GM19193 (cell line): ENCODE results near the gene GALNT12.

Source experiments
- POLR2A ChIP-seq: IDR thresholded peaks from 4 replicates; pipeline ENCODE4 v1.6.1; 2011; ENCODE audit not compliant: insufficient read depth, insufficient read length; ENCODE audit errors: extremely low read depth

GALNT12 gene

DNA sequence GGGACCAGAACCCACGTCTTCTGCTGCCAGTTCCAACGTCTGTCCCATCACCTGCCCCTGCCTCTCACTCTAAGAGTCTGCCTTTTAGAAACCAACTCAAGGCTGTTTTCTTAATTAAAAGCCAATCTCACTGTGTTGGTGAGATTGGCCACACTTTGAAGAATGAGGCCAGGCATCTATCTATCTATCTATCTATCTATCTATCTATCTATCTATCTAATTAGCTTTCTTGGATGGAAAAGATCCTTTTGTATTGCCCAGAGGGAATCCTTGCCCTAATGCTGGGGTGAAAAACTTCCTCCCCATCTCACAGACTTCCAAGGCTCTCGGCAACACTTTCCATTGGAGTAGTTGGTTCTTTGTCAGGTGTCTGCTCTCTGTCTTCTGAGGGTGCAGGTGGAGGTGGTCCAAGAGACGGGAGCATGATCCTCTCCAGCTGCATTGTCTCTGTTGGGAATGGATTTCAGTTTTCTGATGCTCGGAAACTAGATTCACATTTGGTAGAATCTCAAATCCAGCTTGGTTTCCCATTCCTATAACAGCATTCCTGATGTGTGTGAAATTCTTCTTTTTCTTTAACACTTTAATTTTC, 57.9 kb downstream of the GALNT12 start:
- no peak for TF ChIP-seq POLR2A

DNA sequence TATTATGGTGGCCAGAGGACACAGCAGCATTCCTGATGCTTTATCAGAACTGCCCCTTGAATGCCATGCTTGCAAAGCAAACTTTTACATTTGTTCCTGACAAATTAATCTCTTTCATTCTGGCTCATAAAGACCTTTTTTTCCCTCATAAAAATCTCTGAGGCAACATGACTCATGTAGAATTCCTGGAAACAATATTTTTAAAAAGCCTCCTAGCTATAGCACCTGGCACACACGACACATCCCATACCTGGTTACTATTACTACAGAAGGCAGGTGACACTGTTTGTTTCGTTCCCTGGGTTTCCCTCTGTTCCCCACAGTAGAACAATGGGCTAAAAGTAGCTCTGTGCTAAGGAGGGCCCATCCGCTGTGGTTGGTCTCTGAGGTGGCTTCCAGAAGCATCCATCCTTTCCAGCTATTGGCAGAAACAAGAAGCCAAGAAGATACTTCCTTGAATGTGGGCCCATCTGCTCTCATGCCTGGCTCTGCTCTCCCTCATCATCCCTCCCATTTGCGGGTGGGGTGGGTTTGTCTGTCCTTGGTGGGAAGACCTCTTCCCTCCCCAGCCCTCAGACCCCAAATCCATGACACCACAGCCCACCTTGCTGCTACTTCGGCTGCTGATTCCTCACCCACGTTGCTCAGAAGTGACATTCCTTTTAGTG, 59.1 kb downstream of the GALNT12 start:
- TF ChIP-seq POLR2A: no peak

DNA sequence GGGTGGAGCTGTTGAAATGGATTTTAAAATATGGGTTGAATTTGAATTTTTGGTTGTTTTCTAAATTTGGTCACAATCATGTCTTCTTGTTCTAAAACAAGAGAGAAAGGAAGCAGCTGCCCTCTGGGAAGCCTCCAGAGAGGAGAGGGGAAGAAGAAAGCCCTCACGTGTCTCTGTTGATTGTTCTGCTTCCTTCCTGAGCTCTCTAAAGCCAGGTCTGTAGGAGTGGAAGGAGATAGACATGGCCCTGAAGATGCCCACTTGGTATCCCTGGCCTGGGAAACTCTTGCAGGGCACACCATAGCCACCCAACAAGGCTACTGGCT, 59.6 kb downstream of the GALNT12 start:
- TF ChIP-seq POLR2A: no peak

DNA sequence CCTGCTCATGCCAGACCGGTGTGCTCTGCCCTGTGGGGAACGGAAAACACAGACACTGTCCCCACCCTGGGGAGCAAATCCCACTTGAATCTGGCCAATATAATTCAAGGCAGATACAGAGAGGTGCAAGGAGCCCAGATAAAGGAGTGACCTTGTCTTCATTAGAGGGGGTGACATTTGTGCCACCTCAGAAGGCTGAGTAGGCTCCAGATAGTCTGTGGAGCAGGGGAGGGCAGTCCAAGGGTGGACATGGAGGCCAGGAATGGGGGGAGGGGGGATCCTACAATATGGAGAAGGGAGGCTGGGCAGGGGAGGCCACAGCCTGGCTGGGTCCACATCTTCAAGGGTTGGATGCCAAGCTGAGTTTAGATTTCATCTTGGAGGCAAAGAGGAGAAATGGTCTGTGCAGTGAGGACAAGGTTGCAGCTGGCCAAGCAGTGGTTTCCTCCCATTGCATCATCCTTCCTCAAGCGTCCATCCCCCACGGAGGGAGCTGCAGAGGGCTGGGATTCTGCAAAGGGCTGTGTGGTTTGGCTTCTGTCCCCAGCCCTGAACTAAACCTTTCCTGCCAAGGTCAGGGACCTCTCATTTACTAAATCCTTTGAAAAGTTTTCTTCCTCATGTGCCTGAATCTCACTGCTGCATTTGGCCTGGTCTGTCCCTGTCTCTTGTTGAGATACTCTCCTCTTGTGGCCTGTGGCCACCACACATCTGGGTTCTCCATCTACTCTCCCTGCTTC, 60.1 kb downstream of the GALNT12 start:
- TF ChIP-seq POLR2A: no peak

DNA sequence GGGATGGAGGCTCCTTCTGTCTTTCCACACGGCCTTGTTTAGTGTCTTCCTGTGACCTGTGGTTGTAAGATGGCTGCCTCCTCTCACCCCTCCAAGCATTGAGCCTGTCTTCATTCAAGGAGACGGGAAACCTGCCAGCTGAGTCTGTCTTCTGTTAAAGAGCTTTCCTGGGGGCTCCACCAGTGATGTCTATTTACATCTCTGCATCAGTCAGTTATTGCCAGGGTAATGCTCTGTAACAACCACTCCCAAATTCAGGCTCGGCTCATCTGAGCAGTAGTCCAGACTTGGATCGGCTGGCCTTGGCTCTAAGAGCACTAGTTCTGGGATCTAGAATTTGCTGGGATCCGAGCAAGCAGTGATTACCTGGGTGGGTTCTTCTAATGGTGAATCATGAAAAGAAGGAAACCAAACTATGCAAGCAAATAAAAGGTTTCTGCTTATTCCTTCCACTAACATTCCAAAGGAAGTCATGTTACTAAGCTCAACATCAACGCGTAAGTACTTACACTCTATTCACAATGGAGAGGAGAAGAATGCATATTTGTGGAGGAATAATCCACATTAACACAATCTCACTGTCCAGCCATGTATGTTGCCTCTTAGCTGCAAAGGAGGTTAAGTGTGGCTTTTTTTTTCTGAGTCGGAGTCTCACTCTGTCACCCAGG, 61.7 kb downstream of the GALNT12 start:
- TF ChIP-seq POLR2A: no peak

DNA sequence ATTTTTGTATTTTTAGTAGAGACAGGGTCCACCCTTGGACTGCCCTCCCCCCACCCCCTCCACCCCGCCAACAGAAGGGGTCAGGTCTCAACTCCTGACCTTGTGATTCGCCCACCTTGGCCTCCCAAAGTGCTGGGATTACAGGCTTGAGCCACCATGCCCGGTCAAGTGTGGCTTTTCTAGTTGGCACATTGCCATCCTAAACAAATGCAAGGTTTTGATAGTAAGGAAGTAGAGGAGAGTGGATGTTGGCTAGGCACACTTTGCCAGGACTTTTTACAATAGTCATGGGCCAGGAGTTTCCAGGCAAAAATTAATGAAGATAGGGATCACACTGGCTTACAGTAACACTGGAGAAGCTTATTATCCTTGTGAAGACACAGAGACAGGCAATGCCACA, 62.4 kb downstream of the GALNT12 start:
- TF ChIP-seq POLR2A: no peak

DNA sequence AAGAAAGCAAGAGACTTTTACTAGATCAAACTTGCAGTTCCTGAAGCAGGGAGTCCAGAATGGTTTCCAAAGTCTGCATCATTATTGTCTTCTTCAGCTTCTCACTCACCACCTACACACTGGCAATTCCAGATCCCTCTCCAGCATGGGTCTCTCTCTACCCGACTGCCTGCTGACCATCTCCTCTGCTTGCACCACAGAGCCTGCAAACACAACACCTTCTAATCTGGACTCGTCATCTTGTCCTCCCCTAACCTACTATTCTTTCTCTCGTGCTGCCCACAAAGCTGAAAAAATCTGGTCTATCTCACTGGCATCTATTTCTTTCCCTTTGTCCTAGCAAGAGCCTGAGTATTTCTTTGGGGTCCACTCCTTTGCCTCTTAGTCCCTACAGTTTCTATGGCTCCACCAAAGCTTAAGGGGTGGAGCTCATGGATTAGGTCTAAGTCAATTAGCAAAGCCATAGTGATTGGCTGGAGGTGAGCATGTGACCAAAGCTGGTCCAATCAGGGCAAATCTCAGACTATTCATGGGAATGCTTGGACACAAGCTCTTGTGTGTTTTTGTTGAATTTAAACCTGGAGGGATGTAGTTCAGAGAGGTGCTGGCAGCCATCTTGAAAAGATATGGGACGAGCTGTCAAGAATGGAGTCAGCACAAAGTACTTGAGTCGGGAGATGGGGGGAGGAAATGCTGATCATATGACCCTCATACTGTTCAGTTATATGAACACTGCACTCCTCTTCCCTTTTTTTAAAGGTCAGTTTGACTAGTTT, 63.5 kb downstream of the GALNT12 start:
- no peak for TF ChIP-seq POLR2A

DNA sequence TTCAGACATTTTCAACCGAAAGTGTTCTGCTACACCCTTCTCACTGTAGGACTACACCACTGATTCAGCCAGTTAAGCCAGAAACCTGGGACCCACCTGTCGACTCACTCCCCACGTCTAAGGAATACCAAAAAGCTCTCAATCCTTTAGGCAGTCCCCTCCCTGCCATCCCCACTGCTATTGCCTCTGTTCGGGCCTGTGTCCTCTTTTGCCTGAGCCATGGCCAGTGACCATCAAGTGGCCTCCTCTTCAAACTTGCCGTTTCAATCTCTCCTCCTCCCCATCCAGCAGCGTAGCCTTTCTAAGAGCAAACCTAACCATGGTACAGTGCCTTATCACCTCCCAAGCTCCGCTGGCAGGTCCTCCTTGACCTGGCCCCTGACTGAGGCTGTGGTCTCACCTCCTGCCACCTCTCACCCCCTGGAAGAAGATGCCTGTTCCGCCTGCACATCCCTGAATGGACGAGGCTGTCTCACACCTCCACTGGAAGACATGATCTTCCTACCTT, 64.1 kb downstream of the GALNT12 start:
- no peak for TF ChIP-seq POLR2A

DNA sequence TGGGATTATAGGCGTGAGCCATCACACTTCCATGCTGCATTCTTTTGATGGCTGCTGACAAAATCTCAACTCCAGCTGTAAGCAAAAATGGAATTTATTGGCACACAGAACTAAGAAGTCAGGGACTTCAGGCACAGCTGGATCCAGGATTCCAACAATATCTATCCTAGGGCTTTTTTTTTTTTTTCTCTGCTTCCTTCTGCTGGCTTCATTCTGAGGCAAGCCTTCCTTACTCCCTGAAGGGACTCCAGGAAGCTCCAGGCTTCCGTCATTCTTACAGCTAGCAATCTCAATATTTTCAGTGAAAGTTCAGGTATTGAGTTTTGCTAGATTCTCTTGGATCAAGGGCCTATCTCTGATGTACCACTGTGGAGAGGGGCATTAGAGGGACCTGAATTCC, 66.1 kb downstream of the GALNT12 start:
- TF ChIP-seq POLR2A: no peak

DNA sequence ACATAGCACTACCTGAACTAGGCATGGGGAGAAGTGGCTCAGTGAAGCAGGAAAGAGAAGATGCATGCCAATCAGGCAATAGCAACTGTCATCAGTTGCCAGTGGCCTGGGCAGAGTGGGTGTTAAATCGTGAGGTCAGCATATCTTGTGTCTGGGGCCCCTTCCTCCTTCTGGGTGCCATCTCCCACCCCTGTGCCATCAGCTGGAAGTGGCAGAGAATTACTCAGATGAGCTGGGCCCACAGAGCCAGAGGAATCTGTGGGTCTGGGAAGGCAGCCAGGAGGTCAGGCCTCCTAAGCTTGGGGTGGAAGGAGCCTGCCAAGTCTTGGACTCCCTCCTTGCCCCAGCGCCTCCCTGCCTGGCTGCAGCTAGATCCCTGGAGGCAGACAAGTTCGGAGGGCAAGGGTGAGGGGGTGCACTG, 66.5 kb downstream of the GALNT12 start:
- no peak for TF ChIP-seq POLR2A

DNA sequence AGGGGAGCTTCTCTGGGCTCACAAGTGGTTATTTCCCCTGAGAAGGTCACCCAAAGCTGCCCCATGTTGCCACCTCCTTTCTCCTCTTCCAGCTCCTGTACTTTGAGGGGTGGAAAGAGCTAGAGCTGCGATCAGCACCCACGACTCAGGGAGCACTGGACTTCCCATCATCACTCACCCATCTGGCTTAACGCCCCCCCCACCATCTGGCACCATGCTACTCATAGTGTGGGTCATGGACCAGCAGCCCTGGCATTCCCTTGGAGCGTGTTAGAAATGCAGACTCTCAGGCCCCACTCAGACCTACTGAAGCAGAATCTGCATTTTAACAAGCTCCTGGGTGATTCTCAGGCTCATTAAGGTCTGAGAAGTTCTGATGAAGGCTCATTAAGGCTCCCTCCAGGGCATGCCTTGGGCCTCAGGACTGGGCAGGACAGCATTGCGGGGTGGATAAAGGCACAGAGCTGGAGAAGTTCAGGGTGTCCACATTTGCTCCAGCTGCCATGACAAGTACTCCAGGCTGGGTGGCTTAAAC, 67.3 kb downstream of the GALNT12 start:
- TF ChIP-seq POLR2A: no peak

DNA sequence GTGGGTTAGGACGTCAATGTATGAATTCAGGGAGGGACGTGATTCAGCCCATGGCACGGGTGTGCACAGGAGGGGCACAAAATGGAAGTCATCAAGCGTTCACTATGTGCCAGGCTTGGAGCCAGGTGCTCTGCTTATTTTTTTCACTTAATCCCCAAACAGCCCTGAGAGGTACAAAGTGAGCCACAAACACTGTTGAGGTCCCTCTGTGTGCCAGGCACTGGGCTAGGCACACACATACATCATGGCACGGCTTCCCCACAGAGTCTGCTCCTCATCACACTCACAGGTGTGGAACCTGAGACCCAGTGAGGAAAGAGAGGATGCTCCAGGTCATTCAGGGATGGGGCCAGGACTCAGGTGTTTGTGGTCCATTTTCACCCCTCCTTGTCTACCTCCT, 68.1 kb downstream of the GALNT12 start:
- TF ChIP-seq POLR2A: no peak

DNA sequence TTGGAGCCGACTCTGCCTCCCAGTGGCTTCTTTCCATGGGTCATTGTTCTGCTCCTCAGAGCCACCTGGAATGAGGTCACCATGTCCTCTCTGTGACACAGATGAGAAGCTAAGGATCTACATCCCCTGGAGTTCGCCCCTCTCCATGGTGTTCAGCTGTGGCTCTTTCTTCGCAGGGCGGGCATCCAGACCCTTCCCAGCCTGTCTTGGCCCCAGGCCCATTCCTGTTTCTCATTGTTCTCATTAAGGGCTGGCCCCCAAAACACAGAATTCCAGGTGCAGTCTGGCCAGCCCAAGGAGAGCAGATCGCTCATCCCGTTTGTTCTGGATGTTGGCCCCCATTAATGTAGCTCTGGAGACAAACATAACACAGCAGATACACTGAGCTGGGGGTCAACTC, 69.8 kb downstream of the GALNT12 start:
- TF ChIP-seq POLR2A: no peak
